Esophagus muscularis mucosa (tissue), 4 donors: ENCODE measurements around the gene GSTK1. TPM values are rescaled to one million over a fixed set of nuclear protein-coding genes. Genes with fewer than 3 reads are reported as not detected.
A peak's percentile ranks its signal among the peaks of the same experiment; 100 is the strongest.

ENCODE experiments used
- DNase-seq: peaks from one replicate; pipeline ENCODE4 v3.0.0-alpha.2; 2017; ENCODE audit errors: extremely low spot score
- H3K27ac ChIP-seq, 4 donors: fragments of 200-600 bp; sonication (generic); replicated peaks in 1 of 4; 1 replicate in 3 of 4; 2 replicates in 1 of 4; pipeline ENCODE4 v1.5.1; 2016 to 2019; ENCODE audit warnings: mild to moderate bottlenecking in 1 of 4
- H3K27me3 ChIP-seq, 4 donors: fragments of 200-600 bp; sonication (generic); one replicate each; pipeline versions ENCODE4 v1.5.1 to v1.6.0; 2016 to 2019
- H3K36me3 ChIP-seq, 4 donors: fragments of 200-600 bp; sonication (generic); one replicate each; pipeline ENCODE4 v1.5.1; 2016 to 2019
- H3K4me1 ChIP-seq, 4 donors: fragments of 200-600 bp; sonication (generic); one replicate each; pipeline ENCODE4 v1.5.1; 2016 to 2019
- H3K4me3 ChIP-seq, 4 donors: fragments of 200-600 bp; sonication (generic); 1 replicate in 2 of 4; 2 replicates in 2 of 4; pipeline ENCODE4 v1.5.1; 2016 to 2019; ENCODE audit warnings: mild to moderate bottlenecking in 4 of 4, moderate library complexity in 1 of 4
- H3K9me3 ChIP-seq, 4 donors: fragments of 200-600 bp; sonication (generic); 1 replicate in 3 of 4; 2 replicates in 1 of 4; pipeline ENCODE4 v1.5.1; 2016 to 2019
- CTCF ChIP-seq, 3 experiments: fragments of 200-600 bp in 2 of 3; fragments of 450-650 bp in 1 of 3; sonication (generic) in 2 of 3; IDR thresholded peaks; one replicate each; pipeline ENCODE4 v1.5.1; 2017 to 2019; ENCODE audit warnings: antibody characterized with exemption in 3 of 3, mild to moderate bottlenecking in 2 of 3, moderate library complexity in 1 of 3
- EP300 ChIP-seq: sonication (generic); formaldehyde crosslinking; IDR thresholded peaks from one replicate; pipeline ENCODE4 v1.6.1; 2017; ENCODE audit warnings: antibody characterized with exemption
- POLR2A ChIP-seq: fragments of 450-650 bp; IDR thresholded peaks from one replicate; pipeline ENCODE4 v1.6.1; 2017; ENCODE audit warnings: antibody characterized with exemption, moderate library complexity, mild to moderate bottlenecking, low read depth
- POLR2AphosphoS5 ChIP-seq, 2 donors: sonication (generic); formaldehyde crosslinking; IDR thresholded peaks; one replicate each; pipeline ENCODE4 v1.6.1; 2017; ENCODE audit warnings: antibody characterized with exemption in 2 of 2
- WGBS: methylation state at CpG from one replicate; pipeline ENCODE4 v1.1.5; 2018; 5-methylcytosine and 5-hydroxymethylcytosine counted together
- intact Hi-C: fragments of 100-400 bp; cut with DNase I; formaldehyde crosslinking; loops from one replicate; pipeline ENCODE4 v1.15.1; 2023
- total RNA-seq, 4 donors: library from RNA; depleted of rRNA; stranded (reverse); fragments of >200 nt; gene quantifications; one replicate each; pipeline versions ENCODE4 v1.1.0 to v1.2.1, GENCODE V29; 2016

GSTK1 gene
- total RNA-seq, 4 donors from 2014 or later = 91.8 to 123 (median 110) TPM

GRCh38 chr7:143303733-143304132, 40.5 kb downstream of the GSTK1 start:
- Histone ChIP-seq H3K4me1 (peaks cover 0 to 16% (median 5%) of the 10 kb centered on the region in 4 donors), H3K9me3 (no peaks in the 10 kb centered on the region), H3K27me3 (no peaks in the 10 kb centered on the region), H3K36me3 (peaks cover 41 to 94% (median 87%) of the 10 kb centered on the region in 4 donors), H3K27ac (no peak overlapping the region), H3K4me3 (no peak overlapping the region)
- no peak for TF ChIP-seq EP300
- no peak for TF ChIP-seq CTCF (IDR thresholded peaks at IDR 0.05)
- TF ChIP-seq POLR2A = no peak
- no peak for TF ChIP-seq POLR2AphosphoS5 (IDR thresholded peaks at IDR 0.05)
- 97% methylated on average over 10 of the region's 10 CpGs for WGBS
- intact Hi-C loops = no loop called here
- no peak for DNase-seq

GRCh38 chr7:143304938-143305337, 41.7 kb downstream of the GSTK1 start:
- H3K27me3 ChIP-seq = no peaks in the 10 kb centered on the region
- H3K4me1 ChIP-seq = peaks cover 0 to 11% (median 3%) of the 10 kb centered on the region in 4 donors
- intact Hi-C loops = no loop called here
- H3K27ac ChIP-seq = no peak overlapping the region
- peaks cover 36 to 87% (median 79%) of the 10 kb centered on the region in 4 donors for H3K36me3 ChIP-seq
- no peak for TF ChIP-seq CTCF (IDR thresholded peaks at IDR 0.05)
- no peak for TF ChIP-seq EP300
- no peak for TF ChIP-seq POLR2A
- no peak for TF ChIP-seq POLR2AphosphoS5 (IDR thresholded peaks at IDR 0.05)
- H3K4me3 ChIP-seq = no peak overlapping the region
- WGBS = 87% methylated on average over 6 of the region's 6 CpGs
- H3K9me3 ChIP-seq = no peaks in the 10 kb centered on the region
- DNase-seq = no peak

GRCh38 chr7:143305423-143306070, 42.3 kb downstream of the GSTK1 start:
- TF ChIP-seq POLR2AphosphoS5 (IDR thresholded peaks at IDR 0.05) (no peak), CTCF (IDR thresholded peaks at IDR 0.05) (peak; percentile 55 to 70 (median 60))
- Histone ChIP-seq H3K4me1 (peaks cover 0 to 9% (median 3%) of the 10 kb centered on the region in 4 donors), H3K27ac (no peak overlapping the region), H3K9me3 (no peaks in the 10 kb centered on the region), H3K27me3 (no peaks in the 10 kb centered on the region), H3K4me3 (no peak overlapping the region), H3K36me3 (peaks cover 30 to 85% (median 73%) of the 10 kb centered on the region in 4 donors)
- intact Hi-C loops = loop anchor here (2.0 kb wide), 1 partner anchor 67 kb away; no protein-coding TSS in a partner anchor
- DNase-seq = no peak
- 60% methylated on average over 10 of the region's 10 CpGs for WGBS

GRCh38 chr7:143308632-143309031, 45.4 kb downstream of the GSTK1 start:
- H3K4me3 ChIP-seq = no peak overlapping the region
- H3K36me3 ChIP-seq = peaks cover 15 to 56% (median 44%) of the 10 kb centered on the region in 4 donors
- H3K27ac ChIP-seq = no peak overlapping the region
- no peak for DNase-seq
- H3K27me3 ChIP-seq = no peaks in the 10 kb centered on the region
- intact Hi-C loops = no loop called here
- no peaks in the 10 kb centered on the region for H3K9me3 ChIP-seq
- WGBS = 93% methylated on average over 2 of the region's 2 CpGs
- TF ChIP-seq POLR2A = no peak
- peaks cover 0 to 9% (median 0%) of the 10 kb centered on the region in 4 donors for H3K4me1 ChIP-seq

GRCh38 chr7:143314127-143314526, 50.9 kb downstream of the GSTK1 start:
- no peaks in the 10 kb centered on the region for H3K27me3 ChIP-seq
- TF ChIP-seq EP300 = no peak
- no peak for TF ChIP-seq CTCF (IDR thresholded peaks at IDR 0.05)
- no peak for TF ChIP-seq POLR2AphosphoS5 (IDR thresholded peaks at IDR 0.05)
- TF ChIP-seq POLR2A = no peak
- no peak for DNase-seq
- intact Hi-C loops = no loop called here
- no peak overlapping the region for H3K4me3 ChIP-seq
- H3K27ac ChIP-seq = no peak overlapping the region
- peaks cover 0 to 8% (median 0%) of the 10 kb centered on the region in 4 donors for H3K36me3 ChIP-seq
- H3K4me1 ChIP-seq = no peaks in the 10 kb centered on the region
- no peaks in the 10 kb centered on the region for H3K9me3 ChIP-seq
